GM19043 (cell line): ENCODE results near the gene RBFOX1.
"Not testable (repeated sequence)": the region's sequence is repeated elsewhere in the genome, so short reads cannot be mapped to it uniquely, and the experiment has no call there.

ENCODE experiments used
- ATAC-seq: cut with Tn5 transposase; IDR thresholded peaks from one replicate; pipeline ENCODE4 v1.9.1; 2021; ENCODE audit warnings: low read depth; ENCODE audit not compliant: unreplicated experiment

Gene RBFOX1

DNA sequence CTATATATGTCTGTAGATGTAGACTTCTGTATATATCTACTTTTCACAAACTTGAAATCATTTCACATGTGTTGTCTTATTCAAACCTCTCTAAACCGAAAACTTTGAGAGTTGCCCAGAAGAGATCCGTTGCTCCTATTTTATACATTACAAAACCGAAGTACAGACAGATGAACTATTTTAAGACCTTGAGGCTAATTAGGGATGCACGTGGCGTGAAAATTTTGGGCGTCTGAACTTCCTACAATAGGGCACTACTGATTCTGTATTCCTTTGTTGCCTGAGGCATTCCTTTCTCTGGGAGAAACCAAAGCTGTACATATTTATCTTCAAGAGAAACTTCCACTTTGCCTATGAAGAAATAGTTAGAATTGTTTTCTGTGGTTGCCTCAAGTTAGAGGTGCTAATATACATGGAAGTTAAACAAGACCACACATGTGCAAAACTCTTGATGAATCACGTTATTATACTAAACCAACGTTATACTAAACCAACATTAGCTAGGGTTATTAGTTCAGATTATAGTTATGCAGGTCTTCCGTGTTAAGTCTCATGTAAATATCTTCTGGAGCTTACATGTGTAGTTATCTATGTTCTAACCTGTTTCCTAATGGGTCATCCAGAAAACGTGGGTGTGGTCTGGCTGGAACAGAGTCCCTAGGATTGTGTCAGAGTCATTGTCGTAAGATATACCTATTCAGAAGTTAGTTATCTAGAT, 111.2 kb downstream of the RBFOX1 start:
- ATAC-seq: no peak

GRCh38 chr16:7449306-7449705, 116.7 kb downstream of the RBFOX1 start:
- ATAC-seq: no peak

- no peak for ATAC-seq
Measured at GRCh38 chr16:7449808-7450207, 117.2 kb downstream of the RBFOX1 start.

GRCh38 chr16:7450440-7450839, 117.8 kb downstream of the RBFOX1 start:
- no peak for ATAC-seq

DNA sequence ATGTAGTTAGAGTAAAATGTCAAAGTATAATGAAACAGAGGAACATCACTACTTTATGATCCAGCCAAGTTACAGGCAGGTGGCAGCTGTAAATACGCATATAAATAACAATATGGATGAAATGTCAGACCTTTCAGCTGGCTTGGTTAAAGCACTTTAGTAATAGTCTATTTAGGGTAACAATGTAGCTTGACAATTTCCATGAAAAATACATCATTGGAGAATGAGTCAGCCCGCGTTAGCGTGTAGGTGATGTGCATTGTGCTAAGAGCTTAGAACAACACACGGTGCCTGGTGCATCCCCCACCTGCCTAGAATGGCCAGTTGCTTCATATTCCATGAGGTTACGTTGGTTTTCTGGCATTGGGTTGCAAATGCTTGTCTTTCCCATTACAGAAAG, 119.4 kb downstream of the RBFOX1 start:
- no peak for ATAC-seq

DNA sequence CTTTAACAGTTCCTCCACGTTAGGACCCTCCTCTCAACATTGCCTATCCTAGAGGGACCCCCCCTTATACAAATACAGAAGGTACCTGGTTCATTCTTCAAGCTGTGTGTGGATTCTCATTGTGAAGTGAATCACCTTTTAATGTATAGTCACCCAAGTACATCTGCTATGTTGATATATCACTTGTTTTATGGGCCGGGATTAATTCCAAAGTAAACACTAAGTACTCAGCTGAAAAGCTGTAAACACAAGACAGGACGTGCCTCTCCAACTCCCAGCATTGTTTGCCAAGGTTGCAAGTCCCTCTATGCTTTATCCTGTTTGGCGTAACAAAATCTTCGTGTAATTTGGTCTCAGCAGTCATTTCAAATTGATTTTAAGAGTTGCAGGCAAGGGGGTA, 123.6 kb downstream of the RBFOX1 start:
- ATAC-seq: no peak

DNA sequence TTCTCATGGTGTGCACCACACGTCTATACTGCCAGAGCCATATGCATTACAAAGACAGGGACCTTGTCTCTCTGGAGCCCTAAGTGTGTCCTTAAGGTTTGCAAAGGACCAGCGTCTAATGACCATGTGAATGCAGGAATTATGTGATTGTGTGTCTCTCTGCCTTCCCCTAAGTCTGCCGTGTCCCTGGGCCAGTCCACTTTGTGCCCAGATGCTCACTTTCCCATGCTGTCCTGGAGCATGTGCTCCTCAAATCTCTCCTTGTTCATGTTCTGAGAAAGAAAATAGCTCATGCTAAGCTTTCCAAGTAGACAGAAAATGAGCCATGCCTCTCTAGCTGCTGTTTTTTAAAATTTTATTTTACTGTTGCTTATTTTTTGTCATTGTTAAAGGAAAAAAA, 125.5 kb downstream of the RBFOX1 start:
- no peak for ATAC-seq

DNA sequence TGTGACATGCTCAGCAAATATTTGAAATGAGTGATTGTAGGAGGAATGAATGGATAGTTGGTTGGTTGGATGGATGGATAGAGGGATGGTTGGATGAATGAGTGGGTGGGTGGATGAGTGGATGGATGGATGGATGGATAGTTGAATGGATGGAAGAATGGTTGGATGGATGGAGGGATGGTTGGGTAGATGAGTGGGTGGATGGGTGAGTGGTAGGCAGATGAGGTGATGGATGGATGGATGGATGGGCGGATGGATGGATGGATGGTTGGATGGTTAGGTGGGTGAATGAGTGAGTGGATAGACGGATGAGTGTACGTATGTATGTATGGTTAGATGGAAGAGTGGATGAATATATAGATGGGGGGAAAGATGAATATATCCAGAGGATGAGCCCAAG, 137.7 kb downstream of the RBFOX1 start:
- ATAC-seq: no peak

DNA sequence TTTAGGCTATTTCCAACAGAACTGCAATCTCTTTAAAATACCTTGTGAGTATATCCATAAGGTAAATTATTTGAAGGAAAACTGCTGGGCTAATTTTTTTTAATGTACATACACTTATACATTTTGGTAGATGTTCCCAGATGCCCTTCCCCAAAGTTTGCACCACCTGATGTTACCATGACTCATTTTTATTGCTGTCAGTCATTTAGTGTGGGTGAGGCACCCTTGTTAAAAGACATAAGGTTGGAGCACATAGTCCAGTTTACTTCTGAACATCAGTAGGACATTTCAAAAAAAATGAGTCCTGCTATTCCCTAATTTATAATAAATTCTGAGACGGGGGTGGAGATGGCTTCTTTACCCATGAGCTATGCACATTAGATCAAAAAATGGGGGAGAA, 138.6 kb downstream of the RBFOX1 start:
- no peak for ATAC-seq

GRCh38 chr16:7482032-7482431, 149.4 kb downstream of the RBFOX1 start:
- ATAC-seq: no peak

DNA sequence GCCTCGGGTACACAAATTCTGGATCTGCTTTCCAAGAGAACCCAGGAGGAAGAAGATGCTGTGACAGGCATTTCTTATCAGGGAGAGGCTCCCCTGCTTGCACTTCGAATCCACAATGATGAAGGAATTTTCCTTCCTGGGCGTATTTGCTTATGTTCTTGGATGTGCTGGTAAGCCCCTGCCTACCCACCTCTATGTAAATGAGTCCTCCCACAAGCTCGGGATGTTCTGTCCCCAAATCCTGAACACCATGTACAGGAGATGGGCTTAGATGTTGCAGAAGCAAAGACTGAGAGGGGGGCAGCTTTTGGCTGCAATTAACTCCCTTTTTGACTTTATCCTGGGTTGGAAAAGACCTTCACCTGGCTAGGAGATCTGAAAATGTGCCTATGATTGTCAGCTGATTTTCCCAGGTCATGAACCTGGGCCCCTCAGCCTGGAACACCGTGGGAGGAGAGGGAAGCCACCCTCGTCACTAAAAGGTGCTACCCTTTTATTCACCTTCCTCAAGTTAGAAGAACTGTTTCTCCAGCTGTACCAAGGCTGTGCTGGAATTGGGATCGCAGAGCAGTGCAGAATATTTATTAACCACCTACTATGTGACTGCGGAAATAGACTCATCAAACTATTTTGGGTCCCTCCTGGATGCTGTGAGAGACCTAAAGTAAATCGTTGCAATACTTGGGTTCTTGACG, 150.1 kb downstream of the RBFOX1 start:
- no peak for ATAC-seq

GRCh38 chr16:7487574-7488323, 155.1 kb downstream of the RBFOX1 start:
- no peak for ATAC-seq

GRCh38 chr16:7492122-7492521, 159.5 kb downstream of the RBFOX1 start:
- ATAC-seq: no peak

DNA sequence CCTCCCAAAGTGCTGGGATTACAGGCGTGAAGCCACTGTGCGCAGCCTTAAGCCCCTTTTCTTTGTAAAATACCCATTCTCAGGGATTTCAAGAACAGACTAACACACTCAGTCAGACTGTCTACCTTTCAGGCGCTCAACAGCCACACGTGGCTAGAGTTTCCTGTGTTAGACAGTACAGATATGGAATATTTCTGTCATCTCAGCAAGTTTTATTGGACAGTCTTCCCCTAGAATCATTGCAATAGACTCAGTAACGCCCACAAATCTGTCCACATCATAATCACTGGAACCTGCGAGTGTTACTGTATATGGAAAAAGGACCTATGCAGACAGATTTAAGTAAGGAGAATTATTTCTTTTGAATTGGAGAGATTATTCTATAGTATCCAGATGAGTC, 160.5 kb downstream of the RBFOX1 start:
- no peak for ATAC-seq

DNA sequence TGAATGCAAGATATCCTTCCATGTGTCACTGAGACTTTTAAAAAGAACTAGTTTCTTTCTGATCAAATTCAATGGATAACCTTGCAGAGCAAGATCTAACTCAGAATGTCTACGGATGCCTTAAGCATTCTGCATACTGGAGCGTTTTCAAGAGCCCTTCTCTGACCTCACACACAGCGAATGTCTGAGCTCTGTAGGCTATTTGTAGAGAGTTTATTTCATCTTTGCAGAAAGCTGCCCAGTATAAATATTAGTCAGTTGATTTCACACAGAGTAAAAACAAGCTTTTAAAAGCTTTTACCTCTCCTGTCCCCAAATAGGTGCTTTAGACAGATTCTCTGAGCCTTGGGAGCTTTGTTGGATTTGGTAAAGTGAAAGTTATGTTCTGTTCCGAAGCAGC, 165.0 kb downstream of the RBFOX1 start:
- ATAC-seq: no peak

DNA sequence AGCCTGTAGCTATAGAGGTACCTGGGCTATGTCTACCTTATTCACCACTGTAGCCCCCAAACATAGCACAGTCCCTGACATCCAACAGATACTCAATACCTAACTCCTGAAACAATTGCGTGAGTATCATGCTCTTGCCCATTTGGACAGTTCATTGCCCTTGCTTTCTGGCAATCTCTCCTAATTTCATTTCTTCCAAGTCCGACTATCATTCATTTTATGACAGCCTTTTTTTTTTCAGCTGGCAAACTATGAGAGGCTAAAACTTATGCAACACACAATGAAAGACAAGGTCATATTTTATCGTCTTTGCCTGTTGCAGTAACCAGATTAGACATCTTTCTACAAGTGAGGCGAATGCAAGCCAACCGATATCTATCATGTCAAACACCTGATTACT, 169.2 kb downstream of the RBFOX1 start:
- no peak for ATAC-seq

DNA sequence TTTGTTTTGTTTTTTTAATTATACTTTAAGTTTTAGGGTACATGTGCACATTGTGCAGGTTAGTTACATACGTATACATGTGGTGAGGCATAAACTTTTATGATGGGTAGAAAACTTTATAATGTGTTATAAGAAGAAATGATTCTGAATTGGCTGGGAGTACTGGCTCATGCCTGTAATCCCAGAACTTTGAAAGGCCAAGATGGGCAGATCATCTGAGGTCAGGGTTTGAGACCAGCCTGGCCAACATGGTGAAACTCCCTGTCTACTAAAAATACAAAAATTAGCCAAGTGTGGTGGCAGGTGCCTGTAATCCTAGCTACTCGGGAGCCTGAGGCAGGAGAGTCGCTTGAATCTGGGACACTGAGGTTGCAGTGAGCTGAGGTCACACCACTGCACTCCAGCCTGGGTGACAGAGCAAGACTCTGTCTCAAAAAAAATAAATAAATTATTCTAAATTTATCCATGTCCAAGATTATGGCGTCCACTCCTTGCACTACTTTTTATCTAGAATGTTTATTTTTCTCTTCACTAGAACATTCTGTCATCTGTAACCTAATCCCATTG, 170.0 kb downstream of the RBFOX1 start:
- not testable (repeated sequence) for ATAC-seq

GRCh38 chr16:7503666-7504065, 171.0 kb downstream of the RBFOX1 start:
- ATAC-seq: no peak

GRCh38 chr16:7504844-7505243, 172.2 kb downstream of the RBFOX1 start:
- no peak for ATAC-seq

DNA sequence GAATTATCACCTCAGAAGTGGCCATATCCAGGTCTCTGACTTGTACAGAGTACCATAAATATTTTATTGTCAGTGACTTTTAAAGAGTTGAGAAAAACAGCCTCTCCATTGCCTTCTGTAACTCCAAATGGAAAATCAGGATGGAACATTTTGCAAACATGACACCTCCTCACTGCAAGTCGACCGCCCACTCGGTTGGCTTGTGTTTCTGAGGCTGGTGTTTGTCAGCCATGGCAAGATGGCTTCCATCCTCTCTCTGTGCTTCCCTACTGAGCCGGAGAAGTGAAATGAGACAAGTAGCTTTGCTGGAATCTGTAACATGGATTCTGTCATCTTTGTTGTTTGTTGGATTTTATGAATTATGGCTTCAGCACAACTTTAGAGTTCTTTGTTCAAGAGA, 172.8 kb downstream of the RBFOX1 start:
- ATAC-seq: no peak

DNA sequence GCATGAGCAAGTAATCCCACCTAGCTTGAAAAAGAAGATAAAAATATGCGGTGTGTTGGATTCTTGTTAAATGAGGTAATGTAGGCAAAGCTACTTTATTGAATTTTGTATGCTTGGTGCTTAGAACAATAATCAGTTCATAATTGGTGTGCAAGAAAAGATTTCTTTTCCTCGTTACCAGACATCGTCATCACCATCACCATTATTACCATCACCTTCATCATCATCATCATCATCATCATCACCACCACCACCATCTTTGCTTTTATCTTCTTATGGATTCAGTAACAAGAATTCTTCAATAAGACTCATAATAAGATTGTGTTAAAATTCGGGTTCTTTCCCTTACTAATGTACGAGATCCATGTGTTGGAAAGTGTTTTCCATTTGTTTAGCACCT, 173.7 kb downstream of the RBFOX1 start:
- no peak for ATAC-seq
